GM11168 (cell line): ENCODE data around the gene FXYD5.
"Not testable (repeated sequence)": the region's sequence is repeated elsewhere in the genome, so short reads cannot be mapped to it uniquely, and the experiment has no call there.

ENCODE experiments used
- in situ Hi-C: fragments of 300-500 bp; cut with MboI; formaldehyde crosslinking; loops from one replicate; pipeline ENCODE4 v1.12.0; 2022; ENCODE audit warnings: low sequenced_read_pairs; ENCODE audit not compliant: unreplicated experiment

Gene FXYD5

GRCh38 chr19:35171730-35172129 is 17.2 kb downstream of the FXYD5 start:
- in situ Hi-C loops: no loop called here

- in situ Hi-C loops: no loop called here
Observed at GRCh38 chr19:35174226-35174625, 19.7 kb downstream of the FXYD5 start.

- in situ Hi-C loops: no loop called here
Observed at GRCh38 chr19:35176181-35176570, 21.6 kb downstream of the FXYD5 start.

GRCh38 chr19:35177377-35178274 is 23.1 kb downstream of the FXYD5 start:
- in situ Hi-C loops: no loop called here

- in situ Hi-C loops: no loop called here
Observed at GRCh38 chr19:35178701-35179100, 24.2 kb downstream of the FXYD5 start.

GRCh38 chr19:35179830-35180229 is 25.3 kb downstream of the FXYD5 start:
- in situ Hi-C loops: no loop called here

GRCh38 chr19:35181387-35181786 is 26.9 kb downstream of the FXYD5 start:
- in situ Hi-C loops: no loop called here

- in situ Hi-C loops: no loop called here
Observed at GRCh38 chr19:35184267-35184666, 29.7 kb downstream of the FXYD5 start.

- in situ Hi-C loops: no loop called here
Observed at GRCh38 chr19:35184884-35185283, 30.3 kb downstream of the FXYD5 start.

GRCh38 chr19:35194012-35194984 is 39.8 kb downstream of the FXYD5 start:
- in situ Hi-C loops: no loop called here

- in situ Hi-C loops: no loop called here
Observed at GRCh38 chr19:35195830-35196229, 41.3 kb downstream of the FXYD5 start.

- in situ Hi-C loops: not testable (repeated sequence)
Observed at GRCh38 chr19:35196861-35197260, 42.3 kb downstream of the FXYD5 start.

- in situ Hi-C loops: no loop called here
Observed at GRCh38 chr19:35199481-35199880, 44.9 kb downstream of the FXYD5 start.

GRCh38 chr19:35202722-35203688 is 48.5 kb downstream of the FXYD5 start:
- in situ Hi-C loops: no loop called here

- in situ Hi-C loops: no loop called here
Observed at GRCh38 chr19:35204799-35205732, 50.5 kb downstream of the FXYD5 start.

GRCh38 chr19:35205733-35206323 is 51.3 kb downstream of the FXYD5 start:
- in situ Hi-C loops: no loop called here

GRCh38 chr19:35206379-35206778 is 51.8 kb downstream of the FXYD5 start:
- in situ Hi-C loops: no loop called here

GRCh38 chr19:35206855-35207254 is 52.3 kb downstream of the FXYD5 start:
- in situ Hi-C loops: no loop called here
